SK-N-SH treated with all-trans-retinoic acid at 6 μM for 48 hours (cell line): ENCODE data around the gene ZFAND2B.

Experiments
- ATAC-seq: fragments of 200-7000 bp; cut with Tn5 transposase; 3 replicates; pipeline ENCODE4 v1.9.1; 2020; ENCODE audit warnings: mild to moderate bottlenecking, moderate library complexity
- BACH2 ChIP-seq: fragments of 250-450 bp; sonication (Bioruptor Pico); IDR thresholded peaks from 2 replicates; pipeline ENCODE4 v1.9.0; 2021; ENCODE audit warnings: mild to moderate bottlenecking, borderline replicate concordance
- CSDC2 ChIP-seq: fragments of 250-450 bp; sonication (Bioruptor Pico); IDR thresholded peaks from 2 replicates; pipeline ENCODE4 v1.5.0; 2020; ENCODE audit warnings: mild to moderate bottlenecking, moderate library complexity
- ESRRG ChIP-seq: fragments of 250-450 bp; sonication (Bioruptor Pico); IDR thresholded peaks from 2 replicates; pipeline ENCODE4 v1.6.1; 2021; ENCODE audit warnings: mild to moderate bottlenecking
- GLIS3 ChIP-seq: fragments of 250-450 bp; sonication (Bioruptor Pico); IDR thresholded peaks from 2 replicates; pipeline ENCODE4 v1.5.0; 2020; ENCODE audit warnings: mild to moderate bottlenecking, moderate library complexity
- ISL1 ChIP-seq: fragments of 250-450 bp; sonication (Bioruptor Pico); IDR thresholded peaks from 2 replicates; pipeline ENCODE4 v2.1.2; 2022; ENCODE audit warnings: mild to moderate bottlenecking, moderate library complexity
- OSR1 ChIP-seq: fragments of 250-450 bp; sonication (Bioruptor Pico); IDR thresholded peaks from 2 replicates; pipeline ENCODE4 v1.8.0; 2022; ENCODE audit warnings: moderate library complexity, mild to moderate bottlenecking, inconsistent platforms
- PPARA ChIP-seq: fragments of 250-450 bp; sonication (Bioruptor Pico); IDR thresholded peaks from 2 replicates; pipeline ENCODE4 v1.5.0; 2020; ENCODE audit warnings: mild to moderate bottlenecking, borderline replicate concordance
- RARB ChIP-seq: fragments of 250-450 bp; sonication (Bioruptor Pico); IDR thresholded peaks from 2 replicates; pipeline ENCODE4 v1.8.0; 2021; ENCODE audit warnings: mild to moderate bottlenecking, moderate library complexity
- SNAI2 ChIP-seq: fragments of 250-450 bp; sonication (Bioruptor Pico); IDR thresholded peaks from 2 replicates; pipeline ENCODE4 v1.5.0; 2020; ENCODE audit warnings: mild to moderate bottlenecking, moderate library complexity
- TCF4 ChIP-seq: fragments of 250-450 bp; sonication (Bioruptor Pico); IDR thresholded peaks from 2 replicates; pipeline ENCODE4 v1.8.0; 2021; ENCODE audit warnings: mild to moderate bottlenecking, moderate library complexity, borderline replicate concordance
- TOX ChIP-seq: fragments of 250-450 bp; sonication (Bioruptor Pico); IDR thresholded peaks from 2 replicates; pipeline ENCODE4 v1.8.0; 2021; ENCODE audit warnings: mild to moderate bottlenecking, moderate library complexity, borderline replicate concordance
- ZC3H10 ChIP-seq: fragments of 250-450 bp; sonication (Bioruptor Pico); IDR thresholded peaks from 2 replicates; pipeline ENCODE4 v1.5.1; 2021; ENCODE audit warnings: mild to moderate bottlenecking, moderate library complexity
- ZFP3 ChIP-seq: fragments of 250-450 bp; sonication (Bioruptor Pico); IDR thresholded peaks from 2 replicates; pipeline ENCODE4 v1.5.0; 2020; ENCODE audit warnings: mild to moderate bottlenecking, moderate library complexity
- ZFP30 ChIP-seq: fragments of 450-650 bp; formaldehyde crosslinking; IDR thresholded peaks from 2 replicates; pipeline ENCODE4 v1.5.0; 2022; ENCODE audit warnings: mild to moderate bottlenecking, moderate library complexity
- ZNF565 ChIP-seq: fragments of 450-650 bp; formaldehyde crosslinking; conservative IDR thresholded peaks from 2 replicates; pipeline ENCODE4 v1.5.0; 2020; ENCODE audit warnings: low read depth, mild to moderate bottlenecking, moderate library complexity
- ZNF70 ChIP-seq: fragments of 450-650 bp; formaldehyde crosslinking; IDR thresholded peaks from 2 replicates; pipeline ENCODE4 v1.5.0; 2020; ENCODE audit warnings: mild to moderate bottlenecking, moderate library complexity
- ZNF8 ChIP-seq: fragments of 450-650 bp; formaldehyde crosslinking; IDR thresholded peaks from 2 replicates; pipeline ENCODE4 v1.5.0; 2020; ENCODE audit warnings: mild to moderate bottlenecking, moderate library complexity
- TF ChIP-seq, protein P1 (sequence below): fragments of 250-450 bp; sonication (Bioruptor Pico); IDR thresholded peaks from 2 replicates; pipeline ENCODE4 v1.8.0; 2020; ENCODE audit warnings: mild to moderate bottlenecking, moderate library complexity, borderline replicate concordance
- TF ChIP-seq, protein P2 (sequence below): fragments of 250-450 bp; sonication (Bioruptor Pico); IDR thresholded peaks from 2 replicates; pipeline ENCODE4 v1.5.0; 2020; ENCODE audit warnings: mild to moderate bottlenecking, moderate library complexity
- TF ChIP-seq, protein P3 (sequence below): fragments of 250-450 bp; sonication (Bioruptor Pico); IDR thresholded peaks from 2 replicates; pipeline ENCODE4 v1.5.1; 2021; ENCODE audit warnings: mild to moderate bottlenecking, moderate library complexity
- TF ChIP-seq, protein P4 (sequence below): fragments of 250-450 bp; sonication (Bioruptor Pico); IDR thresholded peaks from 2 replicates; pipeline ENCODE4 v1.8.0; 2021; ENCODE audit warnings: low read depth, mild to moderate bottlenecking, moderate library complexity, borderline replicate concordance
- TF ChIP-seq, protein P5 (sequence below): fragments of 250-450 bp; sonication (Bioruptor Pico); IDR thresholded peaks from 2 replicates; pipeline ENCODE4 v1.5.1; 2020; ENCODE audit warnings: low read depth, mild to moderate bottlenecking, moderate library complexity

Gene ZFAND2B

DNA sequence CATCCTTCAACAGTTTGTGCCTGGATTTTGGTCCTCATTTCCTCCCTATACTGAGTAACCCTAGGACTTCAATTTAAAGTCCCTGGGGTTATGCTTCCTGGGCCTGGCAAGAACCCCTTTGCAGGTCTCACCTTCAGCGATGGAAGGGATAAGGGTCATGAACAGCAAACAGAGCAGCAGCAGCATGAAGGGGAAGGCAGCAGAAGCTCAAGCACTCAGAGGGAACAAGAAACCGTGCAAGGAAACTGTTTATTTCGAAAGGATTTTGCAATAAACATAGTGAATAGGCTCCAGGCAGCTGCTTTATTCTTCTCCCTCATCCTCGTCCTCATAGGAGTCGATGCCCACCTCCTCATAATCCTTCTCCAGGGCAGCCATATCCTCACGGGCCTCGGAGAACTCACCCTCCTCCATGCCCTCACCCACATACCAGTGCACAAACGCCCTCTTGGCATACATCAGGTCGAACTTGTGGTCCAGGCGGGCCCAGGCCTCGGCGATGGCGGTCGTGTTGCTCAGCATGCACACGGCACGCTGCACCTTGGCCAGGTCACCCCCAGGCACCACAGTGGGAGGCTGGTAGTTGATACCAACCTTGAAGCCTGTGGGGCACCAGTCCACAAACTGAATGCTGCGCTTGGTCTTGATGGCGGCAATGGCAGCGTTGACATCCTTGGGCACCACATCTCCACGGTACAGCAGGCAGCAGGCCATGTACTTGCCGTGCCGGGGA, 43.6 kb downstream of the ZFAND2B start:
- TF ChIP-seq OSR1 (CRISPR knock-in tag): no peak
- TF ChIP-seq RARB (CRISPR knock-in tag): no peak
- no peak for TF ChIP-seq GLIS3 (CRISPR knock-in tag)
- no peak for TF ChIP-seq SNAI2 (CRISPR knock-in tag)
- no peak for TF ChIP-seq ZFP3
- no peak for TF ChIP-seq PPARA (CRISPR knock-in tag)
- no peak for TF ChIP-seq TCF4 (CRISPR knock-in tag)
- no peak for TF ChIP-seq ESRRG (CRISPR knock-in tag)
- no peak for TF ChIP-seq TOX (CRISPR knock-in tag)
- TF ChIP-seq ZNF70 (CRISPR knock-in tag): no peak
- TF ChIP-seq ZC3H10 (CRISPR knock-in tag): no peak
- TF ChIP-seq, protein P1, sequence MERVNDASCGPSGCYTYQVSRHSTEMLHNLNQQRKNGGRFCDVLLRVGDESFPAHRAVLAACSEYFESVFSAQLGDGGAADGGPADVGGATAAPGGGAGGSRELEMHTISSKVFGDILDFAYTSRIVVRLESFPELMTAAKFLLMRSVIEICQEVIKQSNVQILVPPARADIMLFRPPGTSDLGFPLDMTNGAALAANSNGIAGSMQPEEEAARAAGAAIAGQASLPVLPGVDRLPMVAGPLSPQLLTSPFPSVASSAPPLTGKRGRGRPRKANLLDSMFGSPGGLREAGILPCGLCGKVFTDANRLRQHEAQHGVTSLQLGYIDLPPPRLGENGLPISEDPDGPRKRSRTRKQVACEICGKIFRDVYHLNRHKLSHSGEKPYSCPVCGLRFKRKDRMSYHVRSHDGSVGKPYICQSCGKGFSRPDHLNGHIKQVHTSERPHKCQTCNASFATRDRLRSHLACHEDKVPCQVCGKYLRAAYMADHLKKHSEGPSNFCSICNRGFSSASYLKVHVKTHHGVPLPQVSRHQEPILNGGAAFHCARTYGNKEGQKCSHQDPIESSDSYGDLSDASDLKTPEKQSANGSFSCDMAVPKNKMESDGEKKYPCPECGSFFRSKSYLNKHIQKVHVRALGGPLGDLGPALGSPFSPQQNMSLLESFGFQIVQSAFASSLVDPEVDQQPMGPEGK (CRISPR knock-in tag): no peak
- no peak for TF ChIP-seq ZNF8 (CRISPR knock-in tag)
- no peak for TF ChIP-seq BACH2 (CRISPR knock-in tag)
- TF ChIP-seq, protein P2, sequence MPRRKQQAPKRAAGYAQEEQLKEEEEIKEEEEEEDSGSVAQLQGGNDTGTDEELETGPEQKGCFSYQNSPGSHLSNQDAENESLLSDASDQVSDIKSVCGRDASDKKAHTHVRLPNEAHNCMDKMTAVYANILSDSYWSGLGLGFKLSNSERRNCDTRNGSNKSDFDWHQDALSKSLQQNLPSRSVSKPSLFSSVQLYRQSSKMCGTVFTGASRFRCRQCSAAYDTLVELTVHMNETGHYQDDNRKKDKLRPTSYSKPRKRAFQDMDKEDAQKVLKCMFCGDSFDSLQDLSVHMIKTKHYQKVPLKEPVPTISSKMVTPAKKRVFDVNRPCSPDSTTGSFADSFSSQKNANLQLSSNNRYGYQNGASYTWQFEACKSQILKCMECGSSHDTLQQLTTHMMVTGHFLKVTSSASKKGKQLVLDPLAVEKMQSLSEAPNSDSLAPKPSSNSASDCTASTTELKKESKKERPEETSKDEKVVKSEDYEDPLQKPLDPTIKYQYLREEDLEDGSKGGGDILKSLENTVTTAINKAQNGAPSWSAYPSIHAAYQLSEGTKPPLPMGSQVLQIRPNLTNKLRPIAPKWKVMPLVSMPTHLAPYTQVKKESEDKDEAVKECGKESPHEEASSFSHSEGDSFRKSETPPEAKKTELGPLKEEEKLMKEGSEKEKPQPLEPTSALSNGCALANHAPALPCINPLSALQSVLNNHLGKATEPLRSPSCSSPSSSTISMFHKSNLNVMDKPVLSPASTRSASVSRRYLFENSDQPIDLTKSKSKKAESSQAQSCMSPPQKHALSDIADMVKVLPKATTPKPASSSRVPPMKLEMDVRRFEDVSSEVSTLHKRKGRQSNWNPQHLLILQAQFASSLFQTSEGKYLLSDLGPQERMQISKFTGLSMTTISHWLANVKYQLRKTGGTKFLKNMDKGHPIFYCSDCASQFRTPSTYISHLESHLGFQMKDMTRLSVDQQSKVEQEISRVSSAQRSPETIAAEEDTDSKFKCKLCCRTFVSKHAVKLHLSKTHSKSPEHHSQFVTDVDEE: no peak
- TF ChIP-seq, protein P3, sequence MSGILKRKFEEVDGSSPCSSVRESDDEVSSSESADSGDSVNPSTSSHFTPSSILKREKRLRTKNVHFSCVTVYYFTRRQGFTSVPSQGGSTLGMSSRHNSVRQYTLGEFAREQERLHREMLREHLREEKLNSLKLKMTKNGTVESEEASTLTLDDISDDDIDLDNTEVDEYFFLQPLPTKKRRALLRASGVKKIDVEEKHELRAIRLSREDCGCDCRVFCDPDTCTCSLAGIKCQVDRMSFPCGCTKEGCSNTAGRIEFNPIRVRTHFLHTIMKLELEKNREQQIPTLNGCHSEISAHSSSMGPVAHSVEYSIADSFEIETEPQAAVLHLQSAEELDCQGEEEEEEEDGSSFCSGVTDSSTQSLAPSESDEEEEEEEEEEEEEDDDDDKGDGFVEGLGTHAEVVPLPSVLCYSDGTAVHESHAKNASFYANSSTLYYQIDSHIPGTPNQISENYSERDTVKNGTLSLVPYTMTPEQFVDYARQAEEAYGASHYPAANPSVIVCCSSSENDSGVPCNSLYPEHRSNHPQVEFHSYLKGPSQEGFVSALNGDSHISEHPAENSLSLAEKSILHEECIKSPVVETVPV (CRISPR knock-in tag): no peak
- TF ChIP-seq, protein P4, sequence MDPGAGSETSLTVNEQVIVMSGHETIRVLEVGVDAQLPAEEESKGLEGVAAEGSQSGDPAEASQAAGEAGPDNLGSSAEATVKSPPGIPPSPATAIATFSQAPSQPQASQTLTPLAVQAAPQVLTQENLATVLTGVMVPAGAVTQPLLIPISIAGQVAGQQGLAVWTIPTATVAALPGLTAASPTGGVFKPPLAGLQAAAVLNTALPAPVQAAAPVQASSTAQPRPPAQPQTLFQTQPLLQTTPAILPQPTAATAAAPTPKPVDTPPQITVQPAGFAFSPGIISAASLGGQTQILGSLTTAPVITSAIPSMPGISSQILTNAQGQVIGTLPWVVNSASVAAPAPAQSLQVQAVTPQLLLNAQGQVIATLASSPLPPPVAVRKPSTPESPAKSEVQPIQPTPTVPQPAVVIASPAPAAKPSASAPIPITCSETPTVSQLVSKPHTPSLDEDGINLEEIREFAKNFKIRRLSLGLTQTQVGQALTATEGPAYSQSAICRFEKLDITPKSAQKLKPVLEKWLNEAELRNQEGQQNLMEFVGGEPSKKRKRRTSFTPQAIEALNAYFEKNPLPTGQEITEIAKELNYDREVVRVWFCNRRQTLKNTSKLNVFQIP (CRISPR knock-in tag): no peak
- no peak for TF ChIP-seq ZFP30
- TF ChIP-seq CSDC2 (CRISPR knock-in tag): no peak
- no peak for TF ChIP-seq ZNF565 (CRISPR knock-in tag)
- ATAC-seq: no peak

DNA sequence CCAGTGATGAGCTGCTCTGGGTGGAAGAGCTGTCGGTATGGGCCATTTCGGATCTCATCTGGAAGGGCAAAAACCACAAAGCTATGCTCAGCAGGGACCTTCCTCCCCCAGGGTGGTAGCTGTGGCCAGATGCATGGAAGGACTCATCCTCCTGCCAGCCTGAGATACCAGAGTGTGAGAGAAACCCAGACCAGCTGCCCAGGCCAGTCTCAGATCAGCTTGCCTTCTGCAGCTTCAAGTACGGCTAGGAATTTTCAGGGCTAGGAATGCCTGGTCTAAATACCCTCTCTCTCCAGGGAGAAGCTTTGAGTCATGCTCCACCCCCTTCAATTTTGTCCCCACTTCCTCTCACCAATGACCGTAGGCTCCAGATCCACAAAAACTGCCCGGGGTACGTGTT, 45.1 kb downstream of the ZFAND2B start:
- no peak for ATAC-seq
- TF ChIP-seq ZFP30: no peak
- TF ChIP-seq CSDC2 (CRISPR knock-in tag): no peak
- TF ChIP-seq ZFP3: no peak
- no peak for TF ChIP-seq SNAI2 (CRISPR knock-in tag)
- TF ChIP-seq GLIS3 (CRISPR knock-in tag): no peak
- TF ChIP-seq OSR1 (CRISPR knock-in tag): no peak
- TF ChIP-seq, protein P1 (CRISPR knock-in tag): no peak
- TF ChIP-seq ZNF8 (CRISPR knock-in tag): no peak
- TF ChIP-seq ISL1 (CRISPR knock-in tag): no peak
- TF ChIP-seq ZNF565 (CRISPR knock-in tag): no peak
- TF ChIP-seq, protein P5, sequence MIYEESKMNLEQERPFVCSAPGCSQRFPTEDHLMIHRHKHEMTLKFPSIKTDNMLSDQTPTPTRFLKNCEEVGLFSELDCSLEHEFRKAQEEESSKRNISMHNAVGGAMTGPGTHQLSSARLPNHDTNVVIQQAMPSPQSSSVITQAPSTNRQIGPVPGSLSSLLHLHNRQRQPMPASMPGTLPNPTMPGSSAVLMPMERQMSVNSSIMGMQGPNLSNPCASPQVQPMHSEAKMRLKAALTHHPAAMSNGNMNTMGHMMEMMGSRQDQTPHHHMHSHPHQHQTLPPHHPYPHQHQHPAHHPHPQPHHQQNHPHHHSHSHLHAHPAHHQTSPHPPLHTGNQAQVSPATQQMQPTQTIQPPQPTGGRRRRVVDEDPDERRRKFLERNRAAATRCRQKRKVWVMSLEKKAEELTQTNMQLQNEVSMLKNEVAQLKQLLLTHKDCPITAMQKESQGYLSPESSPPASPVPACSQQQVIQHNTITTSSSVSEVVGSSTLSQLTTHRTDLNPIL (CRISPR knock-in tag): no peak
- TF ChIP-seq, protein P2: no peak
- TF ChIP-seq, protein P3 (CRISPR knock-in tag): no peak
